Nephron progenitor cell (in vitro differentiated cells): Measurements from ENCODE around the gene HIGD2A.

ENCODE experiments used
- DNase-seq: peaks from one replicate; pipeline ENCODE4 v3.0.0; 2021
- H3K27ac Mint-ChIP-seq: 2 replicates; pipeline ENCODE4 v1.8.0; 2021; ENCODE audit warnings: mild to moderate bottlenecking, moderate library complexity, mixed read lengths
- H3K27me3 Mint-ChIP-seq: 2 replicates; pipeline ENCODE4 v1.8.0; 2021; ENCODE audit warnings: mild to moderate bottlenecking, low read depth, mixed read lengths; ENCODE audit not compliant: poor library complexity
- H3K36me3 Mint-ChIP-seq: 2 replicates; pipeline ENCODE4 v1.8.0; 2021; ENCODE audit warnings: low read depth, mixed read lengths
- H3K4me1 Mint-ChIP-seq: 2 replicates; pipeline ENCODE4 v1.8.0; 2021; ENCODE audit warnings: mixed read lengths
- H3K4me3 Mint-ChIP-seq: 2 replicates; pipeline ENCODE4 v1.8.0; 2021; ENCODE audit warnings: mild to moderate bottlenecking, moderate library complexity, mixed read lengths
- H3K9me3 Mint-ChIP-seq: 2 replicates; pipeline ENCODE4 v1.8.0; 2021; ENCODE audit warnings: mild to moderate bottlenecking, moderate library complexity, mixed read lengths
- CTCF ChIP-seq: fragments of 200-600 bp; sonication (generic); IDR thresholded peaks from 2 replicates; pipeline ENCODE4 v1.5.0; 2021; ENCODE audit warnings: antibody characterized with exemption

The HIGD2A gene

GRCh38 chr5:176420972-176421544 is 32.5 kb downstream of the HIGD2A start:
- Mint-ChIP-seq H3K36me3 (no peaks in the 10 kb centered on the region), H3K27me3 (peaks cover 25% of the 10 kb centered on the region), H3K4me3 (no peak overlapping the region), H3K4me1 (peaks cover 5% of the 10 kb centered on the region), H3K9me3 (peaks cover 51% of the 10 kb centered on the region), H3K27ac (no peak overlapping the region)
- no peak for TF ChIP-seq CTCF
- DNase-seq: no peak

DNA sequence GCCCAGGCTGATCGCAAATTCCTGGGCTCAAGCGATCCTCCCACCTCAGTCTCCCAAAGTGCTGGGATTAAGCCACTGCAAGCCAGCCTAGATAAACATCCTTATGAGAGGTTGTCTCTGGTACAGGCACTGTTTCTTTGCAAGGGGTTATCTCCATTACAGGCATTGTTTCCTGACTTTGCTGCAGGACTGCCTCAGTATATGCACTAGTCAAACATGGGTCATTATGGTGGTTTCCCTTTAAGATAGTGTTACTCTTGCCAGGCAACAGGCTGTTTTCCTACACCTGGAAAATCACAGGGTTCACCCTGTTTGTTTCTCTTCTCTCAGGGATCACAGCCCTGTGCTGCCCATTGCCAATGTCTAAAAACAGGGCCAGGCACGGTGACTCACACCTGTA is 35.6 kb downstream of the HIGD2A start:
- no peak overlapping the region for H3K4me3 Mint-ChIP-seq
- H3K27ac Mint-ChIP-seq: no peak overlapping the region
- H3K36me3 Mint-ChIP-seq: no peaks in the 10 kb centered on the region
- DNase-seq: no peak
- no peaks in the 10 kb centered on the region for H3K4me1 Mint-ChIP-seq
- peaks cover 55% of the 10 kb centered on the region for H3K9me3 Mint-ChIP-seq
- TF ChIP-seq CTCF: no peak
- H3K27me3 Mint-ChIP-seq: peaks cover 18% of the 10 kb centered on the region

DNA sequence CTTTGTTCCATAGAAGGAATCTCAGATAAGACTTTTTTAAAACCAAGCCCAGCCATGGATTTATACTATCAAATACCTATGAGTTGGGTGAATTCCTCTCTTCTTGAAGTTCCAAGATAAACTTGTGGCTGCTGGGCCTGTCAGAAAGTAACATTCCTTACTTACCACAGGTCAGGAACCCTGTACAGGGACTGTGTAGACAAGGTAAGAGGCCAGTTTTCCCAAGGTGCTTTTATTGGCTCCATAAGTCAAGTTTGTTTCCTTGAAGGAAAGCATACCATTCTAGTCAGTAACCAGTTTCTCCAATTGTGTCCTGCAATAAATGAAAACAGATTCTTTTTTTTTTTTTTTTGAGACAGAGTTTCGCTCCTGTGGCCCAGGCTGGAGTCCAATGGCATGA is 36.6 kb downstream of the HIGD2A start:
- Mint-ChIP-seq H3K27ac (no peak overlapping the region), H3K27me3 (peaks cover 14% of the 10 kb centered on the region), H3K4me3 (no peak overlapping the region), H3K9me3 (peaks cover 52% of the 10 kb centered on the region), H3K36me3 (no peaks in the 10 kb centered on the region), H3K4me1 (no peaks in the 10 kb centered on the region)
- no peak for DNase-seq
- TF ChIP-seq CTCF: no peak

GRCh38 chr5:176425791-176426190 is 37.2 kb downstream of the HIGD2A start:
- peaks cover 18% of the 10 kb centered on the region for H3K27me3 Mint-ChIP-seq
- no peak overlapping the region for H3K4me3 Mint-ChIP-seq
- peaks cover 46% of the 10 kb centered on the region for H3K9me3 Mint-ChIP-seq
- no peak for DNase-seq
- no peaks in the 10 kb centered on the region for H3K36me3 Mint-ChIP-seq
- no peaks in the 10 kb centered on the region for H3K4me1 Mint-ChIP-seq
- TF ChIP-seq CTCF: no peak
- no peak overlapping the region for H3K27ac Mint-ChIP-seq

DNA sequence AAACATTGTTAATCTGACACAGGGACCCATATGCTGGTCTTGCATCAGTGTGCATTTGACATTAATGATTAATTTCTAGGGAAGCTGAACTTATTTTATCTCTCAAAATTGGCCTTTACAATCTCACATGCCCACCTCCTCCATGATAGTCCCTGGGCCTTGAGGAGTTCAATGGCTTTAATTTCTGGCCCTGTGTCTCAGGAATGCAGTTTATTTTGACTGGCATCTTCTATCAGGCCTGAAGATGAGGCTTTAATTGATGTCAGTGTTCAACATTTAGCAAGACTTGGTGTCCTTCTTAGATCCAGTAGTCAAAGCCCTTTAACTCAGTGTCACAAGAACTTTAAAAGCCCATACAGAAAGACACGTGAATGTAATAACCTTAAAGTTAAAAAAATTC is 38.3 kb downstream of the HIGD2A start:
- DNase-seq: no peak
- Mint-ChIP-seq H3K27me3 (peaks cover 19% of the 10 kb centered on the region), H3K36me3 (no peaks in the 10 kb centered on the region), H3K27ac (no peak overlapping the region), H3K4me3 (no peak overlapping the region), H3K9me3 (peaks cover 43% of the 10 kb centered on the region), H3K4me1 (no peaks in the 10 kb centered on the region)
- TF ChIP-seq CTCF: no peak

GRCh38 chr5:176427971-176428370 is 39.4 kb downstream of the HIGD2A start:
- no peak overlapping the region for H3K4me3 Mint-ChIP-seq
- peaks cover 5% of the 10 kb centered on the region for H3K36me3 Mint-ChIP-seq
- no peak for DNase-seq
- H3K27ac Mint-ChIP-seq: no peak overlapping the region
- H3K9me3 Mint-ChIP-seq: peaks cover 41% of the 10 kb centered on the region
- TF ChIP-seq CTCF: no peak
- H3K4me1 Mint-ChIP-seq: no peaks in the 10 kb centered on the region
- H3K27me3 Mint-ChIP-seq: peaks cover 24% of the 10 kb centered on the region
